Hematopoietic multipotent progenitor cell (in vitro differentiated cells): ENCODE measurements around the gene CCDC170. TPM values are rescaled to one million over a fixed set of nuclear protein-coding genes. Genes with fewer than 3 reads are reported as not detected.
"Not testable (repeated sequence)": the region's sequence is repeated elsewhere in the genome, so short reads cannot be mapped to it uniquely, and the experiment has no call there.

Experiments used
- DNase-seq, 3 donors: peaks; one replicate each; pipeline ENCODE4 v3.0.0-alpha.2; 2011 to 2015; ENCODE audit warnings: low read depth in 2 of 3, low spot score in 2 of 3
- total RNA-seq: library from RNA; depleted of rRNA; stranded (reverse); fragments of >200 nt; gene quantifications from one replicate; pipeline ENCODE4 v1.2.3, GENCODE V29; 2012

CCDC170 gene
- total RNA-seq, 1 donor = not detected

DNA sequence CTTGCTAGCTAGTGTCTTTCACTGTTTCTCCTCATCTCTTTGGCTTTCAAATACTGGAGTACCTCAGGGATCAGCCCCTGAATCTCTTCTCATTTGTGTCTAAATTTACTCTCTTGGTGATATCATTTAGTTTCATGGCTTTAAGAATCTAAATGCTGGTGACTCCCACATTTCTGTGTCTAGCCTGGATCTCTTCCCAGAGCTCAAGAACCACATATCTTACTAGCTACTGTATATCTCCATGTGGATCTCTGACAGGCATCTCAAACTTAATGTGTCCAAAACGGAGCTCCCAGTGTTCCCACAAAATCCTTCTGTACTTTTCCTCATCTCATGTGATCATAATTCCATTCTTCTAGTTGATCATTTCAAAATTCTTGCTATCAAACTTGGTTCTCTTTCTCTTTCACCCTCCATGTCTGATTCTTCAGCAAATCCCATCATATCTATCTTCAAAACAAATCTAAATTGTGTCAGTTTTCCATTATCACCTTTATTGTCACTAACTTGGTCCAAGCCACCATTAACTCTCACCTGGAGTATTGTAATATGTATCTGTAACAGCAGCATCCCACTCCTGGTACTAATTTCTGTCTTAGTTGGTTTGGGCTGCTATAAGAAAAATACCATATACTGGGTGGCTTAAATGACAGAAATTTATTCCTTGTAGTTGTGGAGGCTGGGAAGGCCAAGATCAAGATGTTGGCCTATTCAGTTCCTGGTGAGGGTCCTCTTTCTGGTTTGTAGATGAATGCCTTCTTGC lies 45.9 kb downstream of the CCDC170 start:
- DNase-seq = no peak

DNA sequence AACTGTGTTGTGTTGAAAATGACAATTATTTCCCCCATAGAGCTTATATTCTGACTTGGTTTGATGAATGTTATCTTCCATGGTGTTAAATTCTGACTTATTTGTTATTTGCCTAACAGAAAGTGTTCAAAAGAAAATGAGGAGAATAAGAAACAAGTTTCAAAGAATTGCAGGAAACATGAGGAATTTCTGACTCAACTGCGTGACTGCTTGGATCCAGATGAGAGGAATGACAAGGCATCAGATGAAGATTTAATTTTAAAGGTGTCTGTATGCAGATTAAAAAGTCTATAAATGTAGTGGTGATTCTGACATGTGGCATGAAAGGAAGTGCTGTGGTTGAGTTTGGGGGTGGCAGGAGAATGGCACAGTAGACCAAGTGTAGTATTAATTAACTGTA lies 50.6 kb downstream of the CCDC170 start:
- DNase-seq = no peak

DNA sequence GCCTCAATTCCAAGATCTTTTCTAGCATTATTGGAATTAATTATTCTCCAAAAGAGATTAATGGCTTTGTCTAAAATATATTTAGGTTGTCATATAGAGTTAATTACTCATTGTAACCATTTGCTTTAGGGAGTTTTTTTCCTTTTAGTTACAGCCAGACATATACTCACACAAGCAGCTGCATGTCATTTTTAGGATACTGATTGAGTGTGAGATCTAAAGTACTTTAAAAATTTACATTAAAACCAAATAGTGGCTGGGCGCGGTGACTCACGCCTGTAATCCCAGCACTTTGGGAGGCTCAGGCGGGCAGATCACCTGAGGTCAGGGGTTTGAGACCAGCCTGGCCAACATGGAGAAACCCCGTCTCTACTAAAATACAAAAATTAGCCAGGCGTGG lies 51.1 kb downstream of the CCDC170 start:
- DNase-seq = not testable (repeated sequence)

DNA sequence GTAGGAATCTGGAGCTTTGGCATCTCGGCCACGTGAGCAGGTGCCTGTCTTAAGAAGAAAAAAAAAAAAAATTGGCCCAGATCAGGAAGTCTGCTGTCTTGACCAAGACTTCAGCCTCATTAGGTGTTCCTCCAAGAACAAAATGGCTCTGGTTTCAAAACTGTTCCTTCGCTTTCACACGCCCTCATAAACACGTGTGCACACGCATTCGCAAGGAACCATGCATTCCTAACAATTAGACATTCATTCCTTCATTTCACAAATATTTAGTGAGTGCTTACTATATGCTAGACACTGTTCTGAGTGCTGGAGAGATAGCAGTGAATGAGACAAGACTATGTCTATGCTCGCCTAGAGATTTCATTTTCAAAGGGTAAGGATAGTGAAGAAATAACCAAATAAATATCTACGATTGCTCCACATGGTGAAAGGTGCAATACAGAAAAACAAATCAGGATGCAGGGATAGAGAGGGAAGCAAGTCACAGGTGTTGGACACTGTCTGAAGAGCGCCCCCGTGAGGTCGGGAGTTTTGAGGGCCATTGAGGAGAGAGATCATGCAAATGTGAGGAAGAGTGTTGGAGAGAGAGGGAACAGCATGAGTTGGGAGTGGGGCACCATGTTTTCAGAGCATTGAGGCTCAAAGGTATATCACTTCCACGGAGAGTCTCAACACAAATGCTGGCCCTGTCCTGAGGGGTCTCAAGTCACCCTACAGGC lies 53.3 kb downstream of the CCDC170 start:
- DNase-seq = no peak

DNA sequence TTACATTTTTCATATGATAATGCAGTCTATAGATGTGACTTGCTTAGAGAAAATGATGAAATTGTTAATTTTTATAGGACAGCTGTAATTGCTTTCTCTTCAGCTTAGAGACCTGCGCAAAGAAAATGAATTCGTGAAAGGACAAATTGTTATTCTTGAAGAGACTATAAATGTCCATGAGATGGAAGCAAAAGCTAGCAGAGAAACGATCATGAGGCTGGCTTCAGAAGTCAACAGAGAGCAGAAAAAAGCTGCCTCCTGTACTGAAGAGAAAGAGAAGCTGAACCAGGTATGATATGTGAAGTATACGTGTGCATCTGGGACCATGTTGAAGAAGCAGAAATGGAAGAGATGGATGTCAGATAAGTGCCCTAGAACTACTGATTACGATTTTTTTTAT lies 54.4 kb downstream of the CCDC170 start:
- no peak for DNase-seq

DNA sequence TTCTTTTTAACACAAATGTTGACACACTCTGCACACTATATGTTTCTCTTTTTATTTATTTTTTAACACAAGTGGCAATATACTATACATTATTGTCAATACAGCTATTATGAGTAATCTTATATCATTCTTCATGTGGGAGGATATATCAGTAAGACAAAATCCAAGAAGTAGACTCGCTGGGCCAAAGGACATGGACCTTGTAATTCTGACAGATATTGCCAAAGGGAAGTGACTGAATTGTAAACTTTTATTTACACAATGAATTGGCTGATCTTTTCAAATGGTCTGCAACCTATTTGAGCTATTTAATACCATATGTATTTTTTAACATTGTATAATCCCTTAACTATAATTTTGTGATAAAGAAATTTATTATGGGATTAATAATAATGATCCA lies 56.0 kb downstream of the CCDC170 start:
- DNase-seq = no peak

DNA sequence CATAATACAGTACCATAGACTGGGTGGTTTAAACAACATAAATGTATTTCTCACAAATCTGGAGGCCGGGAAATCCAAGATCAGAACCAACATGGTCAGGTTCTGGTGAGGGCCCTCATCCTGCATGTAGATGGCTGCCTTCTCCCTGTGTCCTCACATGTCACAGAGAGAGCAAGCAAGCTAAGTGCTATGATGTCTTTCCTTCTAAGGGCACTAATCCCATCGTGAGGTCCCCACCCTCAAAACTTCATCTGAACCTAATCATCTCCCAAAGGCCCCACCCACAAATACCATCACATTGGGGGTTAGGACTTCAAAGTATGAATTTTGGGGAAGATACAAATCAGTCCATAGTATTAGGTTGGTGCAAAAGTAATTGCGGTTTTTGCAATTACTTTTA lies 56.8 kb downstream of the CCDC170 start:
- DNase-seq = no peak

DNA sequence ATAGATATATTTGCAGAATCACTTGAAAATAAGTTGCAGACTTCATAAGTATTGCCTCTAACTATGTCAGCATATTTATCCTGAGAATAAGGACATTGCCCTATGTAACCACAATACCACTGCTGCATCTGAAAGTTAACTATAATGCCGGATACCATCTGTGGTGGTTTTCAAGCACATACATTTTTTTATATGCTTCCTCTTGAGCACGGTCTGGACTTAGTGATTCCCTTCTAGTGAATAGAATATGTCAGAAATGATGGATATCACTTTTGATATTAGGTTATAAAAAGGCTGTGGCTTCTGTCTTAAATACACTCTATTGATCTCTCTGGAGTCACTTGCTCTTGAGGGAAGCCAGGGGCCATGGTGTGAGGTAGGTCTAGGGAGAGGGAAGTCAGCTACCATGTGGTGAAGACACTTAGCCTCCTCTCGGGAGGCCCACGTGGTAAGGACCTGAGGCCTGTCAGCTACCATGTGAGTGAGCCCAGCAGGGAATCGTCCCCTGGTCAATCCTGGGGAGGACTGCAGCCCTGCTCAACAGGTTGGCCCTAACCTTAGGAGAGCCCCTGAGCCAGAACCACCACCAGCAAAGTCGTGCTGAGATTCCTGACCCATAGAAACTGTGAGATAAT lies 57.5 kb downstream of the CCDC170 start:
- peak in 2 of 3 donors; percentile 40 to 61 for DNase-seq

DNA sequence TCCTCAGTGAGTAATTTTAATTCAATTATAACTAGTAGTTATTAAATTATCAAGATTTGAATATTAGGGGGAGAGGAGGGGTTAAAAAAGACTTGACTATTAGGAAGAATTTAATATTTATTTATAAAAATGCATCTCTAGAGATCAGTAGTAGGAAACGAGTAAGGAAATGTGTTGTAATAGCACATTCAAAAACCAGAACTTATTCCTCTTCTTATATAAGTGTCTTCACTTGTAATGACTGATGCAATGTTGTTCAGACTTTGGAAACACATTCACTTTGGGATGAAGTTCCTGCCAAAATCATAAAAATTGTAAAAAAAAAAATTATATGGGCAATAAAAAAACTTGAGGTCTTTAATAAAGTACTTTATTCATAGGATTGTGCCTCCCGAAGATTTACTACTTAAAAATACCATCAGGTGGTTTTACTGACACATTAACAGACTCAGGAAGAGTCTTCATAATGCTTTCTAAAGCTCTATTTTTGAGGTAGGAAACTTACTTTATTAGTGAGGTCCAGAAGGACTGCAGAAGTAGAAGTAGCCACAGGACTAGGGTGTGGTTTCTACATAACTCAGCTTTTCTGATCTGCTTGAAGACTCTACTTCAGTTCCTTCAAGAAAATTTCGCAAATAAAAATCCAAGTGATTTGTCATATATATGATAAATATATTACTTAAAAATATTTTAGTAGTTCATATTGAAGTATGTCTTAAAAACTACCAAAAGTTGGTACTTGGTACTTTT lies 59.8 kb downstream of the CCDC170 start:
- no peak for DNase-seq

DNA sequence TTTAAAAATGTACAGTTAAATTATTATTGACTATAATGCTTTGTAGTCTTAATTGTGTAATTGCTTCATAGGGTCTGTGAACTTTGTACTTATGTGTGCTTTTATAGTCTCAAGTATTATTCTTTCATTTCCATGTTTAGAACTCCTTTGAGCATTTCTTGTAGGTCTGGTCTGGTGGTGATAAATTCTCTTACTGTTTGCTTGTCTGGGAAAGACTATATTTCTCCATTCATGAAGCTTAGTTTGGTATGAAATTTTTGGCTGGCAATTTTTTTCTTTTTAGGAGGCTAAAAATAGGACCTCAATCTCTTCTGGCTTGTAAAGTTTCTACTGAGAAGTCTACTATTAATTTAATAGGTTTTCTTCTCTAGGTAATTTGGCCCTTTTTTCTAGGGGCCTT lies 67.4 kb downstream of the CCDC170 start:
- DNase-seq = peak in 1 of 3 donors; percentile 16

DNA sequence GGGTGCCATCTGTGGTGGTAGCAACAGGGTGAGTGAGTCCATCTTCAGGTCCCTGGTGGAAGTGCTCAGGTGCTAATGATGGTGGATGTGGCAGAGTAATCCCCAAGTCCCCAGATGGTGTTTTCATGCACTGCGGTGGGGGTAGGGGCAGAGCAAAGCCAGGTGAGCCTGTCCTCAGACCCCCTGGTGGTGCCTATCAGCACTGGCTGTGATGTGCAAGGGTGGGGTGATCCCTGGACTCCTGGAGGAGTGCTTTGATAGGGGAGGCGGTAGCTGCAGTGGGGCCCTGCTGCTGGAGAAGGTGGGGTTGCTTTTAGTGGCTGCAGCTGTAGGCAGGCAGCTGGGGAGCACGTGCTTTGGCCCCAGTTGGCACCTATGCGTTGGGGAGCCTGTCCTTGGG lies 70.8 kb downstream of the CCDC170 start:
- DNase-seq = no peak

DNA sequence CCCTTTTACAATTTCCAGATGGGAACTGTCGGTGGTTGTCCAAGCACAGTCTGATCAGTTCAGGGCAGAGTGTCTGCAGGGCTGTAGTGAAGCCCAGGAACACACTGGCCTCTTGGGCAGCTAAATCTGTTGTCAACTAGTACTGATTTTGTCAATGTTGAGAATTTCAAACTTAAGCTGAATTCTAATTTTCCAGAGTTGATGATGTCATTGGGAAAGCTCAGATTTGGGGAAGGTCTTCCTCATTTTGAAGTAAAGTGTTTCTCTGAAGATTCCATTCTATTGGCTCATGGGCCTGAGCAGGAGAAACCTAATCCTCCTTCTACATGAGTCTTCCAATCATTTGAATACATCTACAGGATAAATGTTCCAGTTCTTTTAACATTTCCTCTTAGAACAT lies 72.1 kb downstream of the CCDC170 start:
- no peak for DNase-seq

DNA sequence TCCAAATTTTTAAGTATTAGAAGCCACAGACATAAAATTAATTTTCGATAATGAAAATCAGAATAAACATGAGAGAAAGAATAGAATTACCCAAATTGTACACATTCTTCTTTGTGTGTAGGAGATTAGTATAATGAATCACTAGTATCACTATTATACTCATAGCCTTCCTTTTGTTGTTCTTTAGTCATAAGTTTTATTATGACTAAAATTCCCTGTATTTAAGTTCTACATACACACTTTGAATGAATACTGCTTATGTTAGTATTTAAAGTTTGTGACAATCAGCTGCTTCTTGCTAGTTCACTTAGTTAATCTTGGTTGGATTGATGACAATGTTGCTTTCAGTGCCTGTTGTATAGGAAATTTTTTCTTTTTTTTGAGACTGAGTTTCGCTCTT lies 72.7 kb downstream of the CCDC170 start:
- DNase-seq = no peak

DNA sequence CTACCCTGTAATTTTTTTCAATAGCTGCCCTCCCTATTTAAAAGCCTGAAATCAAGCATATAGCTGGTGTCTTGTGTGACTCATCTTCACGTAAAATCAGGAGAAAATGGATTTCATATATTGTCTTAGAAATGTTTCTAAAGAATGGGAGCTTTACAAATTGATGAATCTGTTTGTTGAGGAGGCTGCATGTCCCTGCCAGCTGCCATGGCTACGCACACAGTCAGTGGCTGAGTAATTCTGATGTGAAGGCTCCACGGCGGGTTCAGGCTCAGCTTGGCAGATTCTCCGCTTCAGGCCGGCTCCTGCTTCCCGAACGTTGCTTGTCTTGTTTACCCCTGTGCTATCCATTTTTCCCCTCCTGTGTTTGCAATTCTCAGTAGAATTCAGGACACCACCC lies 82.8 kb downstream of the CCDC170 start:
- DNase-seq = no peak

DNA sequence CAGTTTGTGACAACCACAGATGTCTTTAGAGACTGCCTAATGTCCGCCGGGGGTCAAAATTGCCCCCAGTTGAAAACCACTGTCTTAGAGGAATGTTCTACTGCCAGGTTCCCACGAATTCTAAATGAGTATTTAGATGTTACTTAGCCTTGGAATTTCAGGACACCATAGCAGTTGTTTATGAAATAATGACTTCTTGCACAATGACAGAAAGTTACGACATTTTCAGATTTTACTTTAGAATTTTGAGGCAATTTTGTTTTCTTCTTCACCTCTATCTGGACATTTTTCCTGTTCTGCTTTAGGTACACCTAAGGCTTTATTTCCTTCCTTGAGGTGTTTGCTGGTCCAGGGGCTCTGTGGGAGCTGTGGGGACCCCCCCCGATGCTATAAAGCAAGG lies 83.4 kb downstream of the CCDC170 start:
- DNase-seq = no peak

DNA sequence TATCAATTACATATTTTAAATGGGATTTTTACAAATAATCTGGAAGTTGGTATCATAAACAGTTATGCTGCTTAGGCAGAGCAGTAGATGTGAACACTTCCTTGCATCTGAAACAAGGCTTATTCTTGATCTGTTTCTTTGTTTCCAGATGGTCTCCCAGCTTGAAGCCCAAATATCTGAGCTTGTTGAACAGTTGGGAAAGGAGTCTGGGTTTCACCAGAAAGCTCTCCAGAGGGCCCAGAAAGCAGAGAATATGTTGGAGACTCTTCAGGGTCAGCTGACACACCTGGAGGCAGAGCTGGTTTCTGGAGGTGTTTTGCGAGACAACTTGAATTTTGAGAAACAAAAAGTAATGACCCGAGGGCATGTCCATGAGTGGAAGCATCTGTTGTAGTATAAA lies 91.9 kb downstream of the CCDC170 start:
- DNase-seq = no peak

DNA sequence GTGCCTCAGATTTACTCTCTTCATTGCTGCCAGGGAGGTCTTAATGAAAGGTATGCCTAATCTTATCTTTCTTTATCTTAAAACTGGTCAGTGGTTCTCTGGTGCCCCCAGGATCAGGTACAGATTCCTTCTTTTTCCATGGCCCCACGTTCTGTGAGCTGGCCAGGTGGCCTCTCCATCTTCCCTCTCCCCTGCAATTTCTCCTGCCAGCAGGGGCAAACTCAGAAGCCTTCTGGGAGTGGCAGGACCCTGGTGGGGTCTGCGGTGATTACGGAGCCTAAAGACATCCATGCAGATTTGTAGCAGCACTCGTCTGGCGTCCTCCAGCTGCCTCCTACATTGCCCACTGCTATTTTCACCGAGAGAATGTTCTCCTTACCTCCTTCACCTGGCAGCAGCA lies 95.8 kb downstream of the CCDC170 start:
- DNase-seq = no peak

DNA sequence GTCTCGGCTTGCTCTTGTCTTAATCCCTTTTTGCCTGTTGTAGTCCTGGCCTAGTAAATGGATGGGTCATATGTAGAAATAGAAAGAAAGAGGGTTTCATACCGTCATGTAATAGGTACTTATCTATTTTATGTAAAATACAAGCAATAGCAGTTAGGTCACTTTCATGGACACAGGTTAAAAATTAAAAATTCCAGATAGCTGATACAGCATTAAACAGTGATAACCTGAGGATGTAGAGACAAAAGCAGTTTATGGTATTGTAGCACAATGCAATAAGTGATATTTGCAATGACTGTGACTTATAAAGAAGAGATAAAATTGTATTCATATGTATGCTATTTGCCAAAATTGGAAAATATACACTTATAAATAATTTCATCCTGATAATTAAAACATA lies 96.9 kb downstream of the CCDC170 start:
- no peak for DNase-seq

DNA sequence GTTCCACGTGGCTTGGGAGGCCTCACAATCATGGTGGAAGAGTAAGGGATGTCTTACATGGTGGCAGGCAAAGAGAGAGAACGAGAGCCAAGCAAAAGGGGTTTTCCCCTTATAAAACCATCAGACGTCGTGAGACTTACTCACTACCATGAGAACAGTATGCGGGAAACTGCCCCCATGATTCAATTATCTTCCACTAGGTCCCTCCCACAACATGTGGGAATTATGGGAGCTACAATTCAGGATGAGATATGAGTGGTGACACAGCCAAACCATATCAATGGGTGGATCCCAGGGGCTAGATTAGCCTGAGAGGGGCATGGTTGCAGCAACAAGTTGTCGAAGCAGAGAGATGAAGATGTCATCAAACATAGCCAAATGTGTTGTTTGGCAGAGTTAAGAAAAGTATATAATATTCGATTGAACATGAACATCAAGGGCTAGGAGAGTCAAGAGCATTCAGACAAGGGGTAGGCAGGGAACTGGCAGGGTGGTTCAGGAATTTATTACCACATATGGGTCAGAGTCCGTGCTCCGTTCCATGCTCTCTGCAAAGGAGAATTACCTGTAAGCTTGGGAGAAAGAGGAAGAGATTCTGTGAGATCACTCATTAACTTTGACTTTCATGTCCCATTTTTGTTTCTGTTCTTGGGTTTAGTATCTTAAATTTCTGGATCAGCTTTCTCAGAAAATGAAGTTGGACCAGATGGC lies 98.8 kb downstream of the CCDC170 start:
- no peak for DNase-seq

DNA sequence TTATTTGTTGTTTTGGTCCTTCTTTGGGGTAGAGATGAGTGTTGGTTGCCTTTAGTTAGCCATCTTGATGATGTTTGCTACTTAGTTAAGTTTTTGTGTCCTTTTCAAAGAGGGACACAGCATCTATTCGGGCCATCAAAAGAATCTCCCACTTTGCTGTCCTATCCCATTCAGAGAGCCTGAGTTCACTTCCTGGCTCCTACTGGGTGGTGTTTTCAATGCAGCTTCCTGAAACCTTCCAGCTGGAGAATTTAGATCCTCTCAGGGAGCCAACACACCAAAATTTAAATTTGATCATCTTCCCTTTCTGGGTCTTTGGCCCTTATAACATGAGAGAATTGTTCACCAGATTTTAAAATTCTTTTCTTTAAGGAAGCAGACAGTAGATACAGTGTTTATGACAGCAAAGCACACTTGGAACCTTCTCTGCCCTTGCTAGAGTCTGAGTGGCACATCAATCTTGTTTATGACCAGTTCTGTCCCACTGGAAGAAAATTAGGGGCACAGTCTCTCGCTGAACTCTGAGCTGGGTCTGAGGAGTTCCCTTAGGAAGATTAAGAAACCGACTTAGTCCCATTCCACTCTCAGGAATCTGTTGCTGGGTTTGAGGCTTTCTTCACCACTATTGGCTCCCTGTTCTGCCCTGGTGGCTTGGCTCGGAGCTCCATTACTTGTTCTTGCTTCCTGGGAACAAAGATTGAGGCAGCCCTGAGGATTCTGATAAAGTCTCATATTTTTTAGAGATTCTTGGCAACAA lies 115.5 kb downstream of the CCDC170 start:
- DNase-seq = no peak
